ENCODE data around the gene THAP7. TPM values are rescaled to one million over a fixed set of nuclear protein-coding genes. Genes with fewer than 3 reads are reported as not detected.

THAP7 gene
- total and polyA plus RNA-seq, 2 of the 4 experiments (the other 2 are of a cell fraction) = 14.2 to 19.8 TPM

GRCh38 chr22:21016644-21017420 is 14.9 kb upstream of the THAP7 start:
- Histone ChIP-seq H2BK20ac (ENCODE audit: low read depth, low read length) (no peak overlapping the region), H2AK5ac (ENCODE audit: low read depth, low read length) (no peak overlapping the region), H3K56ac (ENCODE audit: extremely low read depth, insufficient read depth, low read length) (no peak overlapping the region), H3K9me3 (ENCODE audit: control insufficient read depth, insufficient read depth, low read length) (no peaks in the 10 kb centered on the region), H3K4me3 (ENCODE audit: insufficient read depth, low read depth, low read length) (no peak overlapping the region), H3K23ac (ENCODE audit: low read depth, low read length) (no peak overlapping the region), H3K4me1 (ENCODE audit: control insufficient read depth, insufficient read depth, low read length) (peaks cover 14% of the 10 kb centered on the region), H3K27me3 (ENCODE audit: control insufficient read depth, insufficient read depth, low read length) (peaks cover 3% of the 10 kb centered on the region), H3K79me1 (ENCODE audit: low read depth in 1 of 2, low read length in 2 of 2) (0 out of 4 replicates have a peak, but pooled peaks cover 0 to 5% of the 10 kb centered on the region in 2 experiments), H4K5ac (ENCODE audit: low read depth, low read length) (no peak overlapping the region), H2AFZ (replicated peaks; ENCODE audit: low read length, poor library complexity) (no peak overlapping the region), H4K91ac (ENCODE audit: insufficient read depth, low read depth, low read length) (no peak overlapping the region), H3K4ac (ENCODE audit: low read depth, low read length) (no peak overlapping the region), H3K18ac (ENCODE audit: low read depth, low read length) (no peak overlapping the region), H3K27ac (ENCODE audit: insufficient read depth, low read length) (no peak overlapping the region), H2AK9ac (replicated peaks; ENCODE audit: low read depth, low read length, poor library complexity) (peak overlapping the region; percentile 28), H2BK5ac (ENCODE audit: low read depth, low read length, poor library complexity, severe bottlenecking) (no peak overlapping the region), H3K9me1 (ENCODE audit: insufficient read depth, low read length) (peaks cover 6% of the 10 kb centered on the region; the same call in 1 of the 2 replicates), H3K36me3 (ENCODE audit: control insufficient read depth, insufficient read depth, low read length) (no peaks in the 10 kb centered on the region), H4K8ac (ENCODE audit: low read depth in 2 of 2, low read length in 2 of 2) (no peak overlapping the region), H3K4me2 (ENCODE audit: low read depth, low read length) (no peak overlapping the region), H3K9ac (ENCODE audit: low read depth, low read length) (no peak overlapping the region), H2BK120ac (ENCODE audit: low read depth, low read length) (no peak overlapping the region), H2BK15ac (ENCODE audit: low read depth, low read length) (no peak overlapping the region), H3K14ac (replicated peaks; ENCODE audit: low read depth, low read length) (no peak overlapping the region), H4K20me1 (ENCODE audit: insufficient read depth, low read length) (peaks cover 4% of the 10 kb centered on the region; the same call in 1 of the 2 replicates)
- BruUV-seq (replicated peaks) = no TSS peak
- ATAC-seq (ENCODE audit: low read depth) = no peak
- 81% methylated on average over 6 of the region's 13 CpGs; no CpG with 5 or more reads in 1 of the 2 experiments for WGBS, 2 experiments (ENCODE audit: extremely low coverage in 2 of 2, insufficient read length in 1 of 2)
- DNase-seq = no peak
- dilution Hi-C loops (cut with HindIII; ENCODE audit: low sequenced_read_pairs, unreplicated experiment) (no loop called here), in situ Hi-C loops (cut with MboI; ENCODE audit: low sequenced_read_pairs) (loop anchor here (10.0 kb wide), 1 partner anchor 78 kb away; no protein-coding TSS in a partner anchor), intact Hi-C loops (cut with micrococcal nuclease) (no loop called here)
- CTCF ChIA-PET = no interaction called here
- POLR2A ChIA-PET (ENCODE audit: unreplicated experiment) = no interaction called here
- TF ChIP-seq RFX5 (IDR thresholded peaks at IDR 0.05; ENCODE audit: low read depth, low read length) = no peak
- no peak for TF ChIP-seq RAD21 (IDR thresholded peaks at IDR 0.05; ENCODE audit: low read length)
- no peak for TF ChIP-seq BHLHE40 (IDR thresholded peaks at IDR 0.05; ENCODE audit: low read depth, low read length)
- TF ChIP-seq ELK1 (IDR thresholded peaks at IDR 0.05; ENCODE audit: borderline replicate concordance, low read depth, low read length) = no peak
- no peak for TF ChIP-seq FOS (IDR thresholded peaks at IDR 0.05; ENCODE audit: low read depth, low read length)
- no peak for TF ChIP-seq MAFK (IDR thresholded peaks at IDR 0.05; ENCODE audit: low read depth, low read length)
- TF ChIP-seq CTCF (conservative IDR thresholded peaks at IDR 0.05; ENCODE audit: low read depth, low read length) = no peak
- no peak for TF ChIP-seq MAZ (IDR thresholded peaks at IDR 0.05; ENCODE audit: borderline replicate concordance, low read depth, low read length)
- no peak for TF ChIP-seq MXI1 (IDR thresholded peaks at IDR 0.05; ENCODE audit: borderline replicate concordance, low read depth, low read length)
- no peak for TF ChIP-seq NFE2L2 (IDR thresholded peaks at IDR 0.05; ENCODE audit: low read depth, low read length)
- TF ChIP-seq CEBPB (IDR thresholded peaks at IDR 0.05; ENCODE audit: low read depth, low read length) = no peak
- no peak for TF ChIP-seq SMC3 (IDR thresholded peaks at IDR 0.05; ENCODE audit: low read depth, low read length)
- no peak for TF ChIP-seq RCOR1 (IDR thresholded peaks at IDR 0.05; ENCODE audit: insufficient replicate concordance, low read length)
- no peak for TF ChIP-seq USF2 (IDR thresholded peaks at IDR 0.05; ENCODE audit: low read depth, low read length)
